ENCODE data around the gene FOSL2.

- TF ChIP-seq CTCF (IDR thresholded peaks at IDR 0.05) (no peak), POLR2A (IDR thresholded peaks at IDR 0.05) (no peak)
Measured at GRCh38 chr2:28413152-28413898, 20.7 kb downstream of the FOSL2 start.
